IPS-NIHi7 (cell line): ENCODE measurements around the gene ZNF222.

Experiments
- DNase-seq: peaks from one replicate; pipeline ENCODE4 v3.0.0; 2012; ENCODE audit warnings: mixed read lengths; ENCODE audit errors: extremely low spot score

The ZNF222 gene

GRCh38 chr19:44051650-44052402 lies 26.6 kb downstream of the ZNF222 start, which contains the start of gene ZNF223:
Gene ZNF223 (plus strand): TSS chr19:44052036. CDS start chr19:44055177, 3,141 bp downstream.
- peak; percentile 99 for DNase-seq

GRCh38 chr19:44055870-44056269 lies 30.7 kb downstream of the ZNF222 start:
- peak; percentile 18 for DNase-seq

GRCh38 chr19:44059229-44059628 lies 34.0 kb downstream of the ZNF222 start:
- DNase-seq = no peak

- no peak for DNase-seq
Measured at GRCh38 chr19:44061038-44061437, 35.9 kb downstream of the ZNF222 start.

GRCh38 chr19:44066305-44066704 lies 41.1 kb downstream of the ZNF222 start:
- DNase-seq = no peak

- no peak for DNase-seq
Measured at GRCh38 chr19:44069415-44069814, 44.2 kb downstream of the ZNF222 start.

GRCh38 chr19:44071824-44072542 lies 46.8 kb downstream of the ZNF222 start, which contains the start of gene ZNF284:
Gene ZNF284 (plus strand): TSS chr19:44072159. CDS start chr19:44076390, 4,231 bp downstream.
- DNase-seq = peak; percentile 95

- peak; percentile 12 for DNase-seq
Measured at GRCh38 chr19:44072543-44073401, 47.6 kb downstream of the ZNF222 start.

- no peak for DNase-seq
Measured at GRCh38 chr19:44076325-44076724, 51.1 kb downstream of the ZNF222 start.
